A549 (cell line): ENCODE results near the gene CYP3A4. TPM values are rescaled to one million over a fixed set of nuclear protein-coding genes. Genes with fewer than 3 reads are reported as not detected.

ENCODE experiments used
- ATAC-seq, 2 experiments: fragments of 200-7000 bp in 1 of 2; fragments of >200 bp in 1 of 2; cut with Nextera tagmentation in 1 of 2; cut with Tn5 transposase in 1 of 2; 3 replicates each; pipeline versions ENCODE4 v1.8.0 to v1.9.1; 2018 to 2020; ENCODE audit warnings: mild to moderate bottlenecking in 1 of 2, moderate library complexity in 1 of 2
- CTCF ChIA-PET: fragments of 300-600 bp; sonication (Branson Sonifier 250); formaldehyde crosslinking; extraction: SDS; loops from one replicate; lab custom pipeline; 2021; ENCODE audit warnings: antibody characterized with exemption, inconsistent platforms; lab: Yijun Ruan, JAX
- POLR2A ChIA-PET: fragments of 350-600 bp; formaldehyde crosslinking; extraction: SDS; loops from one replicate; lab custom pipeline; 2021; ENCODE audit warnings: antibody characterized with exemption, inconsistent platforms; lab: Yijun Ruan, JAX
- DNase-seq, 2 experiments: peaks; one replicate each; pipeline versions ENCODE4 v3.0.0 to v3.0.0-alpha.2; 2011 to 2016; ENCODE audit warnings: low read depth in 1 of 2, low spot score in 1 of 2
- FAIRE-seq: peaks from 2 replicates; lab custom pipeline; 2011; peaks lifted over from hg19 to GRCh38; lab: Jason Lieb, UNC
- H3K27ac ChIP-seq, 2 experiments: fragments of >200 bp; sonication (Bioruptor Twin); formaldehyde crosslinking; 3 replicates each; pipeline ENCODE4 v1.5.1; 2016 to 2017
- H3K4me1 ChIP-seq: fragments of >200 bp; sonication (Bioruptor Twin); formaldehyde crosslinking; 3 replicates; pipeline ENCODE4 v1.6.1; 2016
- H3K4me2 ChIP-seq: fragments of >200 bp; sonication (Bioruptor Twin); formaldehyde crosslinking; 3 replicates; pipeline ENCODE4 v1.6.1; 2016
- H3K4me3 ChIP-seq: fragments of >200 bp; sonication (Bioruptor Twin); formaldehyde crosslinking; 3 replicates; pipeline ENCODE4 v1.5.1; 2016
- H3K9me3 ChIP-seq: fragments of >200 bp; sonication (Bioruptor Twin); formaldehyde crosslinking; 3 replicates; pipeline ENCODE4 v1.6.1; 2016
- BCL3 ChIP-seq: fragments of >200 bp; sonication (Bioruptor Twin); formaldehyde crosslinking; IDR thresholded peaks from 3 replicates; pipeline ENCODE4 v1.6.1; 2016
- CHD2 ChIP-seq: fragments of 150-350 bp; IDR thresholded peaks from 2 replicates; pipeline ENCODE4 v1.6.1; 2014; ENCODE audit warnings: low read length; ENCODE audit not compliant: partially characterized antibody
- CHD4 ChIP-seq: fragments of 200-600 bp; sonication (generic); IDR thresholded peaks from 2 replicates; pipeline ENCODE4 v1.6.1; 2016; ENCODE audit warnings: antibody characterized with exemption, mild to moderate bottlenecking, borderline replicate concordance
- CTCF ChIP-seq: fragments of >200 bp; sonication (Bioruptor Twin); formaldehyde crosslinking; IDR thresholded peaks from 3 replicates; pipeline ENCODE4 v1.5.1; 2016
- EHMT2 ChIP-seq: fragments of 200-600 bp; sonication (generic); IDR thresholded peaks from 2 replicates; pipeline ENCODE4 v1.6.1; 2016; ENCODE audit warnings: antibody characterized with exemption, low read depth, mild to moderate bottlenecking, moderate library complexity
- EP300 ChIP-seq, 2 experiments: fragments of >200 bp; sonication (Bioruptor Twin); formaldehyde crosslinking; IDR thresholded peaks; 2 replicates in 1 of 2; 3 replicates in 1 of 2; pipeline ENCODE4 v1.6.1; 2016 to 2017
- ESRRA ChIP-seq: fragments of 150-350 bp; IDR thresholded peaks from 2 replicates; pipeline ENCODE4 v1.6.1; 2014; ENCODE audit warnings: mild to moderate bottlenecking, low read length, borderline replicate concordance
- FOSB ChIP-seq: fragments of 250-450 bp; sonication (Bioruptor Pico); IDR thresholded peaks from 2 replicates; pipeline ENCODE4 v1.5.0; 2020; ENCODE audit warnings: mild to moderate bottlenecking, moderate library complexity
- HDAC2 ChIP-seq: fragments of 200-600 bp; sonication (generic); IDR thresholded peaks from 2 replicates; pipeline ENCODE4 v1.6.1; 2016
- HES2 ChIP-seq: fragments of >200 bp; sonication (Bioruptor Twin); formaldehyde crosslinking; IDR thresholded peaks from 2 replicates; pipeline ENCODE4 v1.6.1; 2016
- HEYL ChIP-seq: fragments of 250-450 bp; sonication (Bioruptor Pico); IDR thresholded peaks from 2 replicates; pipeline ENCODE4 v1.8.0; 2021; ENCODE audit warnings: mild to moderate bottlenecking, moderate library complexity
- HOXB13 ChIP-seq: fragments of 250-450 bp; sonication (Bioruptor Pico); IDR thresholded peaks from 2 replicates; pipeline ENCODE4 v1.5.0; 2020; ENCODE audit warnings: low read depth, mild to moderate bottlenecking, moderate library complexity
- HOXB5 ChIP-seq: fragments of 250-450 bp; sonication (Bioruptor Pico); IDR thresholded peaks from 2 replicates; pipeline ENCODE4 v1.5.0; 2020; ENCODE audit warnings: mild to moderate bottlenecking, moderate library complexity
- JUN ChIP-seq, 2 experiments: fragments of >200 bp; sonication (Bioruptor Twin); formaldehyde crosslinking; IDR thresholded peaks; 2 replicates in 1 of 2; 3 replicates in 1 of 2; pipeline ENCODE4 v1.6.1; 2016 to 2017
- JUNB ChIP-seq: fragments of >200 bp; sonication (Bioruptor Twin); formaldehyde crosslinking; IDR thresholded peaks from 2 replicates; pipeline ENCODE4 v1.6.1; 2016
- MAX ChIP-seq: IDR thresholded peaks from 2 replicates; pipeline ENCODE4 v1.6.1; 2012
- NFE2L2 ChIP-seq: fragments of 150-350 bp; conservative IDR thresholded peaks from 2 replicates; pipeline ENCODE4 v1.6.1; 2014; ENCODE audit warnings: low read length
- NR3C1 ChIP-seq: fragments of >200 bp; sonication (Bioruptor Twin); formaldehyde crosslinking; IDR thresholded peaks from 3 replicates; pipeline ENCODE4 v1.6.1; 2017
- PBX3 ChIP-seq: IDR thresholded peaks from 2 replicates; pipeline ENCODE4 v1.6.1; 2012
- POLR2A ChIP-seq: IDR thresholded peaks from 2 replicates; pipeline ENCODE4 v1.6.1; 2012; ENCODE audit warnings: mild to moderate bottlenecking, low read length
- RCOR1 ChIP-seq: fragments of 150-350 bp; IDR thresholded peaks from 2 replicates; pipeline ENCODE4 v1.6.1; 2014; ENCODE audit warnings: antibody characterized with exemption, low read length, low read depth
- RNF2 ChIP-seq: fragments of 200-600 bp; sonication (generic); IDR thresholded peaks from 2 replicates; pipeline ENCODE4 v1.6.1; 2016; ENCODE audit warnings: low read depth, mild to moderate bottlenecking, antibody characterized with exemption, moderate library complexity, borderline replicate concordance
- USF2 ChIP-seq: fragments of 450-650 bp; IDR thresholded peaks from 2 replicates; pipeline ENCODE4 v1.6.1; 2014; ENCODE audit warnings: antibody characterized with exemption
- ZC3H11A ChIP-seq: fragments of 450-650 bp; IDR thresholded peaks from 2 replicates; pipeline ENCODE4 v1.6.1; 2014; ENCODE audit warnings: antibody characterized with exemption, mild to moderate bottlenecking
- ZFP36 ChIP-seq: fragments of 450-650 bp; IDR thresholded peaks from 2 replicates; pipeline ENCODE4 v1.6.1; 2014; ENCODE audit warnings: borderline replicate concordance; ENCODE audit not compliant: partially characterized antibody
- WGBS: methylation state at CpG from one replicate; pipeline ENCODE4 v1.1.6; 2017; ENCODE audit errors: missing lambda C conversion rate; 5-methylcytosine and 5-hydroxymethylcytosine counted together
- polyA minus RNA-seq: library from RNA; depleted of rRNA, polyadenylated mRNA; stranded (reverse); fragments of >200 nt; gene quantifications from 2 replicates; pipeline ENCODE4 v1.2.3, GENCODE V29; 2011; rRNA and poly(A)+ RNA removed
- polyA plus RNA-seq, 4 experiments: library from polyadenylated mRNA; depleted of rRNA in 3 of 4; stranded (reverse); fragments of >200 nt; fragmentation: RNase III in 1 of 4; extraction: RNeasy Plus Mini Kit Qiagen cat#74134 plus additional on column Dnase treatment in 1 of 4; gene quantifications; 2 replicates in 3 of 4; 3 replicates in 1 of 4; pipeline ENCODE4 v1.2.3, GENCODE V29; 2011 to 2017

The CYP3A4 gene
- polyA plus RNA-seq (2011; rRNA removed), result not detected in 2 replicates
- not detected in 2 replicates for polyA plus RNA-seq (2012; cell fraction: cytosol; rRNA removed)
- polyA plus RNA-seq (2012; cell fraction: nucleus; rRNA removed), result not detected in 2 replicates
- 0.03 TPM in 1 of 3 replicates, not detected in the others for polyA plus RNA-seq (2017; fragmentation: RNase III; extraction: RNeasy Plus Mini Kit Qiagen cat#74134 plus additional on column Dnase treatment)
- not detected in 2 replicates for polyA minus RNA-seq

- POLR2A ChIA-PET, result no interaction called here
- TF ChIP-seq RNF2 (no peak), PBX3 (no peak), POLR2A (no peak), HOXB5 (CRISPR knock-in tag) (no peak), USF2 (no peak), MAX (no peak), ZC3H11A (no peak), FOSB (CRISPR knock-in tag) (no peak), EHMT2 (no peak), JUN (IDR thresholded peaks at IDR 0.05) (no peak), NFE2L2 (no peak), HOXB13 (no peak), EP300 (IDR thresholded peaks at IDR 0.05) (no peak), ESRRA (no peak), HES2 (no peak), RCOR1 (no peak), HEYL (CRISPR knock-in tag) (no peak), JUNB (no peak), BCL3 (no peak), ZFP36 (no peak)
- TF ChIP-seq, all 56 proteins: peak for 0
- Histone ChIP-seq H3K4me3 (no peak within 1 kb of the TSS), H3K27ac (no peak within 1 kb of the TSS), H3K4me2 (no peak within 1 kb of the TSS), H3K4me1 (no peaks in the 10 kb centered on the region), H3K9me3 (no peaks in the 10 kb centered on the region)
- CTCF ChIA-PET, result interaction anchor here (2.6 kb wide), 1 partner anchor 11 kb away, joined by 10 read pairs; no protein-coding TSS in a partner anchor
- ATAC-seq (no peak), FAIRE-seq (no peak), DNase-seq (no peak)
Observed at GRCh38 chr7:99784007-99784406, at the start of gene CYP3A4. TSS of gene CYP3A4 (minus strand) at chr7:99784184. CDS start at chr7:99784081, 103 bp downstream.

GRCh38 chr7:99833289-99833877 is 49.4 kb upstream of the CYP3A4 start:
- WGBS, result 70% methylated on average over 8 of the region's 8 CpGs
- DNase-seq (no peak), ATAC-seq (no peak), FAIRE-seq (no peak)
- CTCF ChIA-PET, result interaction anchor here (0.5 kb wide), 1 partner anchor 54 kb away, joined by 5 read pairs; no protein-coding TSS in a partner anchor
- Histone ChIP-seq H3K27ac (no peak overlapping the region), H3K9me3 (no peaks in the 10 kb centered on the region), H3K4me2 (no peak overlapping the region), H3K4me3 (no peak overlapping the region), H3K4me1 (peaks cover 5% of the 10 kb centered on the region; the same call in 2 of the 3 replicates)
- POLR2A ChIA-PET, result no interaction called here
- TF ChIP-seq ZFP36 (no peak), FOSB (CRISPR knock-in tag) (no peak), NR3C1 (no peak), CTCF (no peak), HDAC2 (no peak), CHD2 (no peak), CHD4 (no peak), HES2 (no peak), JUN (IDR thresholded peaks at IDR 0.05) (no peak)
